ENCODE results near the gene NINJ2. TPM values are rescaled to one million over a fixed set of nuclear protein-coding genes. Genes with fewer than 3 reads are reported as not detected.

NINJ2 gene
- total RNA-seq, 2 experiments from 2014 or later, result 1.4 to 1.9 TPM

GRCh38 chr12:617304-617915 lies 45.8 kb downstream of the NINJ2 start:
- Mint-ChIP-seq H3K27ac (no peak overlapping the region), H3K4me3 (no peak overlapping the region), H3K9me3 (no peaks in the 10 kb centered on the region), H3K27me3 (no peaks in the 10 kb centered on the region), H3K4me1 (peaks cover 26% of the 10 kb centered on the region), H3K36me3 (no peaks in the 10 kb centered on the region)
- no peak for DNase-seq

- DNase-seq, result no peak
- H3K27ac Mint-ChIP-seq, result no peak overlapping the region
- no peaks in the 10 kb centered on the region for H3K36me3 Mint-ChIP-seq
- H3K4me3 Mint-ChIP-seq, result no peak overlapping the region
- peaks cover 29% of the 10 kb centered on the region for H3K4me1 Mint-ChIP-seq
- no peaks in the 10 kb centered on the region for H3K27me3 Mint-ChIP-seq
- H3K9me3 Mint-ChIP-seq, result no peaks in the 10 kb centered on the region
These were observed 47.6 kb downstream of the NINJ2 start for GRCh38 chr12:615620-616019.

- Mint-ChIP-seq H3K27me3 (no peaks in the 10 kb centered on the region), H3K4me1 (peaks cover 34% of the 10 kb centered on the region), H3K4me3 (no peak overlapping the region), H3K27ac (no peak overlapping the region), H3K9me3 (no peaks in the 10 kb centered on the region), H3K36me3 (no peaks in the 10 kb centered on the region)
- DNase-seq, result peak; percentile 31
These were observed 48.8 kb downstream of the NINJ2 start for GRCh38 chr12:614411-614970.

GRCh38 chr12:613996-614395 lies 49.2 kb downstream of the NINJ2 start:
- Mint-ChIP-seq H3K4me1 (peaks cover 29% of the 10 kb centered on the region), H3K4me3 (no peak overlapping the region), H3K36me3 (no peaks in the 10 kb centered on the region), H3K27ac (no peak overlapping the region), H3K9me3 (no peaks in the 10 kb centered on the region), H3K27me3 (no peaks in the 10 kb centered on the region)
- DNase-seq, result no peak

GRCh38 chr12:612886-613285 lies 50.4 kb downstream of the NINJ2 start:
- H3K4me1 Mint-ChIP-seq, result peaks cover 27% of the 10 kb centered on the region
- H3K9me3 Mint-ChIP-seq, result no peaks in the 10 kb centered on the region
- no peak for DNase-seq

GRCh38 chr12:612293-612692 lies 51.0 kb downstream of the NINJ2 start:
- Mint-ChIP-seq H3K27me3 (no peaks in the 10 kb centered on the region), H3K27ac (no peak overlapping the region)
- DNase-seq, result no peak

More at GRCh38 chr12:612886-613285, 50.4 kb downstream of the NINJ2 start:
- H3K36me3 Mint-ChIP-seq, result no peaks in the 10 kb centered on the region
- no peak overlapping the region for H3K27ac Mint-ChIP-seq
- no peaks in the 10 kb centered on the region for H3K27me3 Mint-ChIP-seq
- H3K4me3 Mint-ChIP-seq, result no peak overlapping the region

GRCh38 chr12:611721-612120 lies 51.5 kb downstream of the NINJ2 start:
- Mint-ChIP-seq H3K4me3 (no peak overlapping the region), H3K27ac (no peak overlapping the region), H3K9me3 (no peaks in the 10 kb centered on the region), H3K27me3 (no peaks in the 10 kb centered on the region), H3K4me1 (peaks cover 34% of the 10 kb centered on the region), H3K36me3 (no peaks in the 10 kb centered on the region)
- DNase-seq, result no peak

More at GRCh38 chr12:612293-612692, 51.0 kb downstream of the NINJ2 start:
- no peaks in the 10 kb centered on the region for H3K9me3 Mint-ChIP-seq
- no peak overlapping the region for H3K4me3 Mint-ChIP-seq
- H3K4me1 Mint-ChIP-seq, result peaks cover 33% of the 10 kb centered on the region
- no peaks in the 10 kb centered on the region for H3K36me3 Mint-ChIP-seq

- Mint-ChIP-seq H3K4me3 (no peak overlapping the region), H3K4me1 (peaks cover 23% of the 10 kb centered on the region), H3K9me3 (no peaks in the 10 kb centered on the region), H3K36me3 (no peaks in the 10 kb centered on the region), H3K27ac (no peak overlapping the region), H3K27me3 (no peaks in the 10 kb centered on the region)
- no peak for DNase-seq
These were observed 54.3 kb downstream of the NINJ2 start for GRCh38 chr12:608921-609320.

- Mint-ChIP-seq H3K36me3 (no peaks in the 10 kb centered on the region), H3K27ac (no peak overlapping the region), H3K9me3 (no peaks in the 10 kb centered on the region), H3K27me3 (no peaks in the 10 kb centered on the region), H3K4me1 (peaks cover 23% of the 10 kb centered on the region), H3K4me3 (no peak overlapping the region)
- no peak for DNase-seq
These were observed 54.8 kb downstream of the NINJ2 start for GRCh38 chr12:608413-608812.

- Mint-ChIP-seq H3K4me3 (no peak overlapping the region), H3K27me3 (no peaks in the 10 kb centered on the region), H3K4me1 (peaks cover 23% of the 10 kb centered on the region), H3K9me3 (no peaks in the 10 kb centered on the region), H3K27ac (no peak overlapping the region), H3K36me3 (no peaks in the 10 kb centered on the region)
- no peak for DNase-seq
These were observed 55.7 kb downstream of the NINJ2 start for GRCh38 chr12:607541-608001.

GRCh38 chr12:604956-605355 lies 58.3 kb downstream of the NINJ2 start:
- Mint-ChIP-seq H3K4me3 (no peak overlapping the region), H3K27ac (no peak overlapping the region), H3K4me1 (peaks cover 11% of the 10 kb centered on the region), H3K9me3 (no peaks in the 10 kb centered on the region), H3K27me3 (no peaks in the 10 kb centered on the region), H3K36me3 (no peaks in the 10 kb centered on the region)
- no peak for DNase-seq

GRCh38 chr12:602700-603068 lies 60.6 kb downstream of the NINJ2 start:
- Mint-ChIP-seq H3K36me3 (no peaks in the 10 kb centered on the region), H3K27me3 (no peaks in the 10 kb centered on the region), H3K4me3 (no peak overlapping the region), H3K27ac (no peak overlapping the region), H3K4me1 (peaks cover 5% of the 10 kb centered on the region), H3K9me3 (no peaks in the 10 kb centered on the region)
- no peak for DNase-seq

GRCh38 chr12:601976-602699 lies 61.1 kb downstream of the NINJ2 start:
- DNase-seq, result no peak
- Mint-ChIP-seq H3K36me3 (no peaks in the 10 kb centered on the region), H3K27me3 (no peaks in the 10 kb centered on the region), H3K9me3 (no peaks in the 10 kb centered on the region), H3K27ac (no peak overlapping the region), H3K4me1 (no peaks in the 10 kb centered on the region), H3K4me3 (no peak overlapping the region)

- H3K36me3 Mint-ChIP-seq, result no peaks in the 10 kb centered on the region
- H3K9me3 Mint-ChIP-seq, result no peaks in the 10 kb centered on the region
- H3K4me1 Mint-ChIP-seq, result no peaks in the 10 kb centered on the region
- DNase-seq, result no peak
- H3K27ac Mint-ChIP-seq, result no peak overlapping the region
- H3K27me3 Mint-ChIP-seq, result no peaks in the 10 kb centered on the region
- no peak overlapping the region for H3K4me3 Mint-ChIP-seq
These were observed 63.5 kb downstream of the NINJ2 start for GRCh38 chr12:599756-600155.

GRCh38 chr12:597926-598568 lies 65.2 kb downstream of the NINJ2 start:
- Mint-ChIP-seq H3K27me3 (no peaks in the 10 kb centered on the region), H3K36me3 (no peaks in the 10 kb centered on the region), H3K4me1 (no peaks in the 10 kb centered on the region), H3K9me3 (no peaks in the 10 kb centered on the region), H3K27ac (no peak overlapping the region), H3K4me3 (no peak overlapping the region)
- DNase-seq, result no peak

Measured in activated naive CD8-positive, alpha-beta T cell treated with anti-CD3 and anti-CD28 coated beads for 36 hours (primary cell).